ENCODE results near the gene RNF148. TPM values are rescaled to one million over a fixed set of nuclear protein-coding genes. Genes with fewer than 3 reads are reported as not detected.
"Not testable (repeated sequence)": the region's sequence is repeated elsewhere in the genome, so short reads cannot be mapped to it uniquely, and the experiment has no call there.

Gene RNF148
- total RNA-seq, 1 experiment from 2014 or later = not detected

DNA sequence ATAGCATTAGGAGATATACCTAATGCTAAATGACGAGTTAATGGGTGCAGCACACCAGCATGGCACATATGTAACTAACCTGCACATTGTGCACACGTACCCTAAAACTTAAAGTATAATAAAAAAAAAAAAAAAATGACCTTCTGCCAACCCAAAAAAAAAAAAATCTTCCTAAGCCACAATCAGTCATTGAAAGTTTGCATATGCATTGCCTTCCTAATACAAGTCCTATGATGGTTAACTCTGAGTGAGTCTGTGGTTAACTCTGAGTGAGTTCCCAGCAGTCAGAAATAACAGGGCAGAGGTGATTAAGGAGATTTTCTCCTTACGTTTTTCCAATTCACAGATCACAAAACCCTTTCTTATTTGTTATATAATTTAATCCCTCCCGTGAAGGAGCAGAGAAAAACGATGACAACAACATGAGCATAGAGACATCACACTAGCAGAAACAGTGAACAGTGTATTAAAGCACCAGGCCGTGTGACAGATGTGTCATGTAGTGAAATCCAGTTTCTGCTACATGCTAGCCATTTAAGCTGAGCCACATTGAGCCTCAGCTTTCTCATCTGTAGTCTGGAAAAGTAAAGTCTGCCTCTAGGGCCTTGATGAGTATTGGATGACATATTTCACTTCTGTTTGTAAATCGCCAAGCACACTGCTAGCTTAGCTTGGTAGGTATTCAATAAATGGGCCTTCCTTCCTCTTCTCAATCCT lies 7.4 kb upstream of the RNF148 start:
- Histone ChIP-seq H3K4me1 (no peaks in the 10 kb centered on the region), H3K9me3 (replicated peaks) (no peaks in the 10 kb centered on the region), H3K27ac (no peak overlapping the region), H3K36me3 (no peaks in the 10 kb centered on the region), H3K27me3 (no peaks in the 10 kb centered on the region), H3K4me3 (no peak overlapping the region)
- DNase-seq = no peak

DNA sequence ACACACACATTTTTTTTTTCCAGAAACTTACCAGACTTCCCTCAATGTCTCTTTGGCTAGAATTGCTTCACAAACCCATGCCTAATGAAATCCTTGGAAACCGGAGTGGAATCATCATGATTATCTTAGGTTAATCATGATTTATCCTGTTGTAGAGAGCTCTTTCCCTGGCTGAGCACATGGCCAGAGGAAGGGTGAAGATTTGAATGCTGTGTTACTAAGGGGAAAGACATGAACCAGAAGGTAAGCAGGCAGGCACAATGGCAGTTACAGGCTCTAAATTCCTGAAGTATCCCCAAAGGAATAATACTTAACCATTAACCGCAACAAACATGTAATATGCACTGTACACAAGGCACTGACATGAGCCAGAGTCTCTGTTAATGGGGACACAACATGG lies 4.1 kb upstream of the RNF148 start:
- H3K9me3 ChIP-seq (replicated peaks) = no peaks in the 10 kb centered on the region
- H3K27ac ChIP-seq = no peak overlapping the region
- H3K27me3 ChIP-seq = no peaks in the 10 kb centered on the region
- no peak for DNase-seq
- H3K36me3 ChIP-seq = no peaks in the 10 kb centered on the region
- no peaks in the 10 kb centered on the region for H3K4me1 ChIP-seq
- H3K4me3 ChIP-seq = no peak overlapping the region

DNA sequence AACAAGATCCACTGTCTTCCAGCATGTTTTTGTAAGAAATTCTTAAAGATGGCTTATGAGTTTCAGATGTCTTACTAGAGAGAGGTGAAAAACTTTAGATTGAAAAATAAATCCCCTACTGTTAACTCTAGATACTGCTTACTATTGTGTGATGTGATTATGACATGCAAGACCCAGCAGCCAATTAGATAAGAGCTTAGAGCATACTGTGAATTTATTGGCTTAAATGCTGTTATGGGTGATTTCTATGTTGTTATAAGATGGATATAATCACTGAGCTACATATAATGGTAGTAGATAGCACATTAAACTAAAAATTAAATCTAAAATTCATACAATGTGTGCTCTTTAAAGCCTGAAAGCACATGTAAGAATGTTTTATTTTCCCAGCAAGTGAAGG lies 3.7 kb downstream of the RNF148 start, which contains the start of gene RNF133:
RNF133 (minus strand) TSS at position 101 of the 400 bp plus-strand sequence. CDS start 199 bp downstream, outside the sequence.
- Histone ChIP-seq H3K27me3 (no peaks in the 10 kb centered on the region), H3K36me3 (no peaks in the 10 kb centered on the region), H3K4me1 (no peaks in the 10 kb centered on the region), H3K4me3 (no peak within 1 kb of the TSS), H3K9me3 (replicated peaks) (no peaks in the 10 kb centered on the region), H3K27ac (no peak within 1 kb of the TSS)
- no peak for DNase-seq

DNA sequence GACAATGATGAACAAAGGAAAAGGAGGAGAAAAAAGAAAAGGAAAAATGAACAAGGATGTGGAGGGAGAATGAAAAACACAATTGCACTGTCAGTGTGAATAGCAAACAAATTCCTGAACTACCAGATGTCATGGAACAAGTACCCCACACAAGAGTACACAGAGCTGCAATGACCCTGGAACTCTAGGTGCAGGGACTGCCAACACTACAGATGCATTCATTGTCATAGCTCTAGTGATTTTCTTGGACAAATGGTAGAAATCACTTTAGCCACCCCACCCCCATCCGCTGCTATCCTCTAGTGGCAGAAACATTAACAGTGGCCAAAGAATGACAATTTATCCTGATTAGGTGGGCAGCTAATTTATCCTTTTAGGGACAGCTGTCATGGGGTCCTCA lies 6.9 kb downstream of the RNF148 start:
- Histone ChIP-seq H3K27ac (no peak overlapping the region), H3K4me3 (no peak overlapping the region), H3K9me3 (replicated peaks) (no peaks in the 10 kb centered on the region), H3K27me3 (no peaks in the 10 kb centered on the region), H3K4me1 (no peaks in the 10 kb centered on the region), H3K36me3 (no peaks in the 10 kb centered on the region)
- DNase-seq = no peak

DNA sequence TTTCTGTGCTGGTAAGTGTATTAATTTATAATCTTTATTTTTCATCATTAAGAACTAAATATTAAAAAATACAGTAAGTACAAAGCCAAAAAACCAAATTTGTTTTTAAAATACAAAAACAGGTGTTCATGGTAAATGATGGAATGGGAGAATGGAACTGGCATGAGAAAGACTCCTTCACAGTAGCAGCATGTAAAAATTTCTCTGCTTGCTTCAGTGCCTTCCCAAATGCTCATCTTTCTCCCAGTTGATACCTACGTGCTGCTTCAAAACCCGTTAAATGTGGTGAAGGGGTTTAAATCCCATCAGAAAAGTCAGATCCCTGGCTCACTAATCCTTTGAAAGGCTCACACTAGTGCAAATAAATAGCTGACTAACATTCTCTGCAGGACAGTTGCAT lies 8.0 kb downstream of the RNF148 start:
- no peak for DNase-seq
- Histone ChIP-seq H3K4me1 (no peaks in the 10 kb centered on the region), H3K27ac (no peak overlapping the region), H3K27me3 (no peaks in the 10 kb centered on the region), H3K4me3 (no peak overlapping the region), H3K9me3 (replicated peaks) (no peaks in the 10 kb centered on the region), H3K36me3 (no peaks in the 10 kb centered on the region)

DNA sequence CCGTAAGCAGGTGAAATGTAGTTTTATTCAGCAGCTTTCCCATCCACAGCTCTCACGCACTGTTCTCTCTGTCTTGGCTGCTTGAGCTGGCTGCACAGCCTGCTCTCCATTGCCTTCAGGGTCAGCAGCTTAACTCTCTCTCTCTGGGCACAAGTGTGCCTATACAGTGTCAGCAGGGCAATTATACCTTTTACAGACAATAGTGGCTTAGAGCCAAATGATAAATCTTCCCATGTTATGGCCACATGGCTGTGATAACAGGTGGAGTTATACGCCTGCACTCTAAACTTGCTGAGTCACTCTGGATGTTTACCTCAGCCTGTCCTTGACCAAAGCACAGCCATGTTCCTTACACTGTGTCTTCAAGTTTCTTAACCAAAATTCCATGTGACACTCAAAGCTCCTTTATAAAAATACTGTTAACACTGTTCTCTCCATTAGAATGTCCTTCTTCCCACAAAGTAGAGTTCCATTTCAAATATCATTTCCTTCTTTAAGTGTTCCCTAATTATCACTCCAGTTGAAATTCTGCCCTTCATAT lies 9.9 kb downstream of the RNF148 start:
- Histone ChIP-seq H3K27ac (no peak overlapping the region), H3K36me3 (no peaks in the 10 kb centered on the region), H3K4me1 (no peaks in the 10 kb centered on the region), H3K9me3 (replicated peaks) (no peaks in the 10 kb centered on the region), H3K27me3 (no peaks in the 10 kb centered on the region), H3K4me3 (no peak overlapping the region)
- no peak for DNase-seq

DNA sequence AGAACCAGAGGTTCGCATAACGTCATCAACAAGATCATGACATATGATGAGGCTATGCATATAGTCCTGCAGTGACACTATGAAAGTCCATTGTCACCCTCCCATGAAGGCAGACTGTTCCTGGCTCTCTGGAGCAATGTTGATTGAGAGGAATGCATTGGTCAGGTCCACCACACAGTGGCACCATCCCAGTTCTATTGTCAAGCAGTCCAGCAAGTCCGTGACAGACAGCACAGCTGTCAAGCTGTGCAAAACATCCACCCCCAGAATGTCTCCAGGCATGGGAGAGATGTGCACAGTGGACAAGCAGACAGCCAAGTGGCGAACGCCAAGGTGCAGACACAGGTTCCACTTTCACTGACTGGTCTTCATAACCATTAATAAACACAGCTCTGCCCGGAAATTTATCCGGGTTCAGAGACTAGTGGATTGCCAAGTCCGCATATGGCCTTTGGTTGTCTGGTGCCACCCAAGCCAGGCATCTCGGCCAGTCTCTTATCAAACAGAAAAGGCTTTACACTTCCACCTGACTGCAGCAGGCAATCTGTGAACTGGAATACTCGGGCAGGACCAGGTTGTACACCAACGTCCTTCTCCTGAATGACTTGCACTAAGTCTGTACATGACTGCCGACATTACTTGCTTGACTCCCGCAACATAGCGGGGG lies 11.0 kb downstream of the RNF148 start:
- no peaks in the 10 kb centered on the region for H3K4me1 ChIP-seq
- DNase-seq = no peak
- no peak overlapping the region for H3K4me3 ChIP-seq
- H3K27ac ChIP-seq = no peak overlapping the region
- H3K9me3 ChIP-seq (replicated peaks) = no peaks in the 10 kb centered on the region
- H3K27me3 ChIP-seq = no peaks in the 10 kb centered on the region
- H3K36me3 ChIP-seq = no peaks in the 10 kb centered on the region

DNA sequence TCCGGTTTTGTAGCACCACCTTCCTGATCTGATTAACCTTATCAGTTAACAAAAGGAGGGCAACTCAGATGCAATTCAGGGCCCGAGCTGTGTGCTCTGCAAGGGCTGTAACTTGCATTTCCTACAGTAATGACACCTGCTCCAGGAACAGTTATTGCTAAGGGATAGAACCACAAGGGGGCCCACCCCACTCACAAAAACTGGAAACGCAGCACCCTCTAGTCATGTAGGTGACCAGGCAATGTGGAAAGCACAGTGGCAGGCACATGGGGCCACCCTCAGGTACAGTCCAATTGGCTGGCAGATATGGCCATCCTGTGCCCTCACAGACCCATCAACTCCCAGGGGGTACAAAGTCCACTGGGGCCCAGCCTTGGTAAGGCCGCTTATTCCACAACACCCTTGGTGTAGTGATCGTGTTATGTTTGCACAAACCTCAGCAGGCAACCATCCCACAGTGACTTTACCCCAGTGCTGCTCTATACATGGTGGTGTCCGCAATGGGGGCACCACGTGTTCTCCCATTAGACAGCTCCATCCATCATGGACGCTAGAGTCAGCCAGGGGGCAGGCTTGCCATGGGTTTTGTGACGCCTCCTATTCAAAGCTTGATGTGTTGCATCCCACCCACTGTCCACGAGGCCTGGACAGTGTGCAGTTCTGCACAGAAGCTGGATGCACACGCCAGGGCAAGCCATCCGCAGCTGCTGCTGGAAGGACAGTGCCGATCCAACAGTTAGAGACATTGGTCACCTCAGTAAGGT lies 13.2 kb downstream of the RNF148 start:
- H3K27me3 ChIP-seq = peaks cover 5% of the 10 kb centered on the region; the same call in 1 of the 2 replicates
- H3K36me3 ChIP-seq = no peaks in the 10 kb centered on the region
- H3K9me3 ChIP-seq (replicated peaks) = no peaks in the 10 kb centered on the region
- no peaks in the 10 kb centered on the region for H3K4me1 ChIP-seq
- no peak overlapping the region for H3K4me3 ChIP-seq
- DNase-seq = no peak
- H3K27ac ChIP-seq = no peak overlapping the region

DNA sequence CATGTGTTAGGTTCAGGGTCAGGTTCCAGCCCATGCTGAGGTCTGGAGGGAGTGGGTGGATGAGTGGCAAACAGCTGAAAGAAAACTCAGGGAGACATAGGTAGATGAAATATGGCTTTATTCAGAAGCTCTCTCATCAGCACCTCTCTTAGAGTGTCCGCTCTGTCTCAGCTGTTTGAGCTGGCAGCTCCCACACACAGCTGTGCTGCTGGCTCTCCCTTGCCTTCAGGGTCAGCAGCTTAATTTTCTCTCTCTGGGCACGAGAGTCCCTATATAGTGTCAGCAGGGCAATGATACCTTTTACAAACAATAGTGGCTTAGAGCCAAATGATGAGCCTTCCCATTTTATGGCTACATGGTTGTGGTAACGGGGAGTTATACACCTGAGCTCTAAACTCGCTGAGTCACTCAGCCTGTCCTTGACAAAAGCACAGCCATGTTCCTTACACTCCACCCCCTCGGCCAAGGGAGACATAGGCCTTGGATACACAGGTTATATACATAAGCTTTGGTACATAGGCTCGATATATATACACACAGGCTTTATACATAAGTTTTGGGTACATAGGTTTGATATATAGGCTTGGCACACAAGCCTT lies 14.2 kb downstream of the RNF148 start:
- Histone ChIP-seq H3K36me3 (no peaks in the 10 kb centered on the region), H3K9me3 (replicated peaks) (no peaks in the 10 kb centered on the region), H3K4me3 (no peak overlapping the region), H3K4me1 (no peaks in the 10 kb centered on the region), H3K27ac (no peak overlapping the region), H3K27me3 (peaks cover 5% of the 10 kb centered on the region; the same call in 1 of the 2 replicates)
- DNase-seq = no peak

DNA sequence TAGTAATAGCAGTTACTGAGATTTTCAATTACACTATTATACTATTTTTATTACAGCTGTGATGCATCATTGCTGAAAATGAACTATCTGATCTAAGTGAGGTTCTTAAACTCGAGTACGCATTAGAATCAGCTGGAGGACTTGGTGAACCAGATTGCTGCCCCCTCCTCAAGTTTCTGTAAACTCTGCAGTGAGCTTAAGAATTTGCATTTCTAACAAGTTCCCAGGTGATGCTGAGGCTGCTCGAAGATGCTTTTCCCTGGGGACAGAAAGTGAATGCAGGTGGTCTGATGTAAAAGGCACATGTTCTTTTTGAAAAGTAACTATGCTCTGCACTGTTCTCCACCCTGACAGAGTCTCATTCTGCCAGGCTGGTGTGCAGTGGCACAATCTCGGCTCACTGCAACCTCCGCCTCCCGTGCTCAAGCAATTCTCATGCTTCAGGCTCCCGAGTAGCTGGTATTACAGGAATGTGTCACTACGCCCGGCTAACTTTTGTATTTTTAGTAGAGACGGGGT lies 16.3 kb downstream of the RNF148 start:
- Histone ChIP-seq H3K9me3 (replicated peaks) (no peaks in the 10 kb centered on the region), H3K36me3 (no peaks in the 10 kb centered on the region), H3K27me3 (peaks cover 5% of the 10 kb centered on the region; the same call in 1 of the 2 replicates), H3K4me3 (no peak overlapping the region), H3K27ac (no peak overlapping the region), H3K4me1 (no peaks in the 10 kb centered on the region)
- no peak for DNase-seq

DNA sequence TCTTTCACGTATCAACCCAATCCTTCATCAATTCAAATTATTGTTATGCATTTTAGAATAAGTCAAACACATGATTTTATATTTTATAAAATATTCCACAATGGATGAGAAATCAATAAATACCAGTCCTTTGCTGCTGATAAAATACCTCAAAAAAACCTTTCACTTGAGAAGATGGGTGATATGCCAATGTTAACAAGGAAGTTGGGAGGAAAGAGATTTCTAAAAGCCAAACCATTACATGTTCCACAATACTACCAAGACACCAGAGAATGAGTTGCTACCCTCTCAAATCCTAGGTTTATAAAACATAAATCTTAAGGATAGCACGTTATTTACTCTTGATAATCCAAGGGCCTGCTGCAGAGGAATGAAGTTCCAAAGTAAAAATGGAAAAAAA lies 18.2 kb downstream of the RNF148 start:
- Histone ChIP-seq H3K4me1 (no peaks in the 10 kb centered on the region), H3K9me3 (replicated peaks) (no peaks in the 10 kb centered on the region), H3K27me3 (peaks cover 5% of the 10 kb centered on the region; the same call in 1 of the 2 replicates), H3K4me3 (no peak overlapping the region), H3K36me3 (no peaks in the 10 kb centered on the region), H3K27ac (no peak overlapping the region)
- DNase-seq = no peak

DNA sequence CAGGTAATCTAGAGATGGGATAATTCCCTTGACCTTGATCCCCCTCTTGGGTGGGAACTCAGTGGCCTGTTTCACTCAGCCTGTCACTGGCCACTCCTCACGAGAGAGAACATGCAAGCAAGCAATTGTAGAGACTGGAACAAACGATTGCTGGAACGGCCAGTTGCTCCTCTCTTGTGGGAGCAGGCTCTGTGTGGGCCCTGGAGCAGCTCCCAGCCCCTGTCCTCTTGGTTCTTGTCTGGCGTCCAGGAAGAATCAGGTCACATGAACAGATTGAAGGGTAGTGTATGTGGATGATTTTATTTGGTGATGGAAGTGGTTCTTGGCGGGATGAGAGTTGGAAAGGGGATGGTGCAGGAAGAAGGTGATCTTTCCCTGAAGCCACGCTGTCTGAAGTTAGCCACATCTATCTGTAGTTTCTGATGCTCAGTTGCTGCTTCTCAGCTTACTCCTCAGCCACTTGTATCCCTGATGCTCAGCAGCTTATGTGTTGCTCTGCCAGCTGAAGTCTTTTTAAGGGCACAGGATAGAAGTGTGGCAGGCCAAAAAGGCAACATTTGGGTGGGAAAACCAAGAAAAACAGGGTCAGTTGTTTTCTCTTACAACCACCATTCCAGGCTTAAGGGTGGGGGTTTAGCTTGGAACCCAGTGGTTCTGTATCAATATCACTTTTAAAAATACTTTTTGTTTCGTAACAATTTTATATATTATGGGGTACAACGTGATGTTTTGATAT lies 19.7 kb downstream of the RNF148 start:
- H3K9me3 ChIP-seq (replicated peaks) = no peaks in the 10 kb centered on the region
- no peak overlapping the region for H3K27ac ChIP-seq
- H3K4me1 ChIP-seq = no peaks in the 10 kb centered on the region
- H3K36me3 ChIP-seq = no peaks in the 10 kb centered on the region
- no peak for DNase-seq
- no peak overlapping the region for H3K4me3 ChIP-seq
- peaks cover 5% of the 10 kb centered on the region; the same call in 1 of the 2 replicates for H3K27me3 ChIP-seq

DNA sequence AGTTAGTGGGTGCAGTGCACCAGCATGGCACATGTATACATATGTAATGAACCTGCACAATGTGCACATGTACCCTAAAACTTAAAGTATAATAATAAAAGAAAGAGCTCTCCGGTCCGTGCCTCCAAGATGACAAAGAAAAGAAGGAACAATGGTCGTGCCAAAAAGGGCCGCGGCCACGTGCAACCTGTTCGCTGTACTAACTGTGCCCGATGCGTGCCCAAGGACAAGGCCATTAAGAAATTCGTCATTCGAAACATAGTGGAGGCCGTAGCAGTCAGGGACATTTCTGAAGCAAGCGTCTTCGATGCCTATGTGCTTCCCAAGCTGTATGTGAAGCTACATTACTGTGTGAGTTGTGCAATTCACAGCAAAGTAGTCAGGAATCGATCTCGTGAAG lies 21.5 kb downstream of the RNF148 start:
- not testable (repeated sequence) for H3K36me3 ChIP-seq; DNase-seq; H3K9me3 ChIP-seq (replicated peaks); H3K4me1 ChIP-seq; H3K27ac ChIP-seq; H3K27me3 ChIP-seq; H3K4me3 ChIP-seq

DNA sequence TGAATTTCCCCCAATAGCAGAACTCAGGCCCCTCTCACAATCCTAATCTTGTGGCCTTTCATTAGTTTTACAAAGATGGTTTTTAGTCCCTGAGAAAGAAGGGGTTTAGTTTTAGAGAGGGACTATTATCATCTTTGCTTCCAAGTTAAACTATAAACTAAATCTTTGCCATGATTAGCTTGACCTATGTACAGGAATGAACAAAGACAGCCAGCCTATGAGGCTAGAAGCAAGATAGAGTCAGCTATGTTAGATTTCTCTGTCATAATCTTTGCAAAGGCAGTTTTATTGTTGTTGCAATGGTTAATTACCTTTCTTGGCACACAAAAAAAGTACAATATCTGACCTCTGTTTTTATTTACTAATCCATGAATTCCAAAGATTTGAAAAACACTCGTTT lies 22.9 kb downstream of the RNF148 start:
- Histone ChIP-seq H3K4me3 (no peak overlapping the region), H3K4me1 (no peaks in the 10 kb centered on the region), H3K9me3 (replicated peaks) (no peaks in the 10 kb centered on the region), H3K27ac (no peak overlapping the region), H3K36me3 (no peaks in the 10 kb centered on the region), H3K27me3 (no peaks in the 10 kb centered on the region; the same call in 1 of the 2 replicates)
- DNase-seq = no peak
